ENCODE results near the gene IFI35.
A peak's percentile ranks its signal among the peaks of the same experiment; 100 is the strongest.
"Not testable (repeated sequence)": the region's sequence is repeated elsewhere in the genome, so short reads cannot be mapped to it uniquely, and the experiment has no call there.

The IFI35 gene

DNA sequence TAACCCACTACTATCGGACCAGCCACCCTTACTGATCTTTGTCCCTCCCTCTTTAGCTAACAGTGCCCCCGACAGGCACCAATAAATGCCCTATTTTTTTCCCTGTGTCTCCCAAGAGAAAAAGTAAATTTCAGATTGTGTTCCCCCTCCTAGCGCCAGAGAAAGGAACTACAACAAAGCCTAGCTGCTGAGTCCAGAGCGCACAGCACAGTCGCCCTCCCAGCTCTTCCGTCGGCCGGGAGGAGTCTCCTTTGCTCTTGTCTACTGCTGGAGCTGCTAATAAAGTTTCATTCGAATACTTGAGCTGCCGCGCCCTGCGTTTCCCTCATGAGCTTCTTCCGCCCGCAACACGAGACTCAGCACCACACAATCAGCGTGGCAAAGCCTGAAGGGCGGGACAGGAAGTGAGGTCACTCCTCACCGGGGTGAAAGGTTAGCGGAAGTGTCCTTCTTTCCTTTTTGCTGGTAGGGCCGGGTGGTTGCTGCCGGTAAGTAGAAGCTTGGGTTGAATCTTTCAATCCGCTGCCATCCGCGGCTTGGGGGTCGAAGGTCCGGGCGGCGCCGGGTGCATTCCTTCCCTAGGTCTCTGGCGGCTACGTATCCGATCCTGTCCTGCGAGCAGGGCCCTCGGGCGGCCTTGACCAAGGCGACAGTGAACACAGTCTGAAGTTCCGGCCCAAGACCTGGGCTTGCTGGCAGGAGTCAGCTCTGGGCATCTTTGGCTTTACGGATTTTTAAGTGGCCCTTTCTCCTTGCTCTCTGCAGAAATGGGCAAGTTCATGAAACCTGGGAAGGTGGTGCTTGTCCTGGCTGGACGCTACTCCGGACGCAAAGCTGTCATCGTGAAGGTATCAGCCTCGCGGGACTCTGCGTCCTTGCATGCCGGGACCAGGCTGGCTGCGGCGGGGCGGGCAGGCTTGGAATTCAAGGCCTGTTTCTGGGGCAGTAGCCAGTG, 8.3 kb upstream of the IFI35 start, which contains the start of gene RPL27:
Gene RPL27, plus strand, starts transcription at position 436 of the 955 bp plus-strand sequence. Its CDS starts 332 bp downstream, at position 768.
- DNase-seq (ENCODE audit: low read depth): peak; percentile 99

DNA sequence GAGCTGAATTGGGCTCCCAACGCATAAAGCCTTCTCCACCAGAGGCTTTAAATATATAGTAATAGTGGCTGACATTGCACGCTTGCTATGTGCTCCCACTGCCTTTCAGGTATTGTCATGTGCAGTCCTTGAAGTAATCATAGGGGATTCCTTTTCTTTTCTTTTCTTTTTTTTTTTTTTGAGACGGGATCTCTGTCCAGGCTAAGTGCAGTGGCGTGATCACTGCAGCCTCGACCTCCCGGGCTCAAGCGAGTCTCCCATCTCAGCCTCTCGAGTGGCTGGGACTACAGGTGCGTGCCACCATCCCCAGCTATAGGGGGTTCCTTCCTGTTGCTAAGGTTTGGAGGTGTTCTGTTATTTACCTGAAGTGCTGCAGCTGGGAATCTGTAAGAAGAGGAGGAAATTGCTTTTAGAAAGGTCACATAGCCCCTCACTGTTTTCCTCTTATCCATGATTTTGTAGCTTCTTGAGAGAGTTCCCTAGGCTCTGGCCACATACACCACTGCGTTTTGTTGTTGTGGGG, 7.5 kb upstream of the IFI35 start:
- no peak for DNase-seq (ENCODE audit: low read depth)

DNA sequence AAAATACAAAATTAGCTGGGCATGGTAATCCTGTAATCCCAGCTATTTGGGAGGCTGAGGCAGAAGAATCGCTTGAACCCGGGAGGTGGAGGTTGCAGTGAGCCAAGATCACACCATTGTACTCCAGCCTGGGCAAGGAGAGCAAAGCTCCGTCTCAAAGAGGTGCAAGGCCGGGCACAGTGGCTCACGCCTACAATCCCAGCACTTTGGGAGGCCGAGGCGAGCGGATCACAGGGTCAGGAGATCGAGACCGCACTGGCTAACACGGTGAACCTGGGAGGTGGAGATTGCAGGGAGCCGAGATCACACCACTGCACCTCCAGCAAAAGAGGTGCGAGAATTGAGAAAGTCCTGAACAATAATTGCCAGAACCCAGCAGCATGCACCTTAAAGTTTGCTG, 5.7 kb upstream of the IFI35 start:
- DNase-seq (ENCODE audit: low read depth): not testable (repeated sequence)

DNA sequence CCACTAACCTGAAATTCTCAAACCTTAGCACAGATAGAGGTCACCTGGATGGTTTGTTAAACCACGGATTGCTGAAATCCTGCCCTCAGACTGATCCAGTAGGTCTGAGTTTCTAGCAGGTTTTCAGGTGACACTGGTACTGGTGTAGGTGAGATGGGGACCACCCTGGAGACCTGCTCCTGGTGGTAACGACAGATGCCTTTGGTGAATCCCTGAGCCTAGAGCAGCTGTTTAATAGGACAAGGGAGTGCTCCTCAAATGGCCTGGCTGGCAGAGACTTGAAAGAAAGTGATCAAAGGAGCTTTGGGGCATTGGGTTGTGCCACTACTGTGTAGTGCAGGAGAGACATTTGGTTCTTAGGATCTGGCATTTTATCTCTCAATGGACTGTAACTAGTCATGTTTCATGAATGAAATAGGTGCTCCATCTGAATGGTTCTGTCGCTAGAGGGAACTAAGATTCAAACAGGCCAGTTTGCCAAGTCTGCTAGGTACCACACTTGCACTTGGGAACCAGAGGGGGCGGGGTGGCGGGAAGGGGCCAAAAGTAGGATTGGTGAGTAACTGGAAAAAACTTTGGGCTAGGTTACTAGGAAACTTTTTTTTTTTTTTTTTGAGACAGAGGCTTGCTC, 2.9 kb upstream of the IFI35 start:
- DNase-seq (ENCODE audit: low read depth): no peak

DNA sequence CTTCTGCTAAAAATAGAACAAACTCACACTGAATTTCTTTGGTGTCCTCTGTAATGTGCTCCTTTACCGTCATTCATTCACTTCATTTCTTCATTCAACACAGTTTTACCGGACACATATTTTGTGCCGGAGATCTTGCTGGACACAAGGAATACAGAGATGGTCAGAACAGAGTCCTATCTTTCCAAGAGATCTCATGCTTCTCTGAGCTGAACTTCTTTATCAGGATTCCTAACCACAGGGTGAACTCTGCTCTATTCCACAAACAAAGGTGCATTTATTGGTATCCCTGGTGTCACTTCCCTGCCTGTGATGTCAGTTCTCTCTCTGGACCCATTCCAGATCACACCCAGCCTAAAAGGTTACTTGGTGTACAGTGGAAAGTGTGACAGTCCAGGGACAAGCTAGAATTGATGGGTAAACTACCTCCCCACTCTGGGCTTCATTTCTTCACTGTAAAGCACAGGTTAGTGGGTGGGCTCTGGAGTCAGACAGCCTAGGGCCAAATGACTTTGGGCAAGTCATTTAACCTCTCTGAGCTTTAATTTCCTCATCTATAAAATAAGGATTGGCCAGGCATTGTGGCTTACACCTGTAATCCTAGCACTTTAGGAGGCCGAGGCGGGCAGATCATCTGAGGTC, 4.2 kb downstream of the IFI35 start:
- no peak for DNase-seq (ENCODE audit: low read depth)

DNA sequence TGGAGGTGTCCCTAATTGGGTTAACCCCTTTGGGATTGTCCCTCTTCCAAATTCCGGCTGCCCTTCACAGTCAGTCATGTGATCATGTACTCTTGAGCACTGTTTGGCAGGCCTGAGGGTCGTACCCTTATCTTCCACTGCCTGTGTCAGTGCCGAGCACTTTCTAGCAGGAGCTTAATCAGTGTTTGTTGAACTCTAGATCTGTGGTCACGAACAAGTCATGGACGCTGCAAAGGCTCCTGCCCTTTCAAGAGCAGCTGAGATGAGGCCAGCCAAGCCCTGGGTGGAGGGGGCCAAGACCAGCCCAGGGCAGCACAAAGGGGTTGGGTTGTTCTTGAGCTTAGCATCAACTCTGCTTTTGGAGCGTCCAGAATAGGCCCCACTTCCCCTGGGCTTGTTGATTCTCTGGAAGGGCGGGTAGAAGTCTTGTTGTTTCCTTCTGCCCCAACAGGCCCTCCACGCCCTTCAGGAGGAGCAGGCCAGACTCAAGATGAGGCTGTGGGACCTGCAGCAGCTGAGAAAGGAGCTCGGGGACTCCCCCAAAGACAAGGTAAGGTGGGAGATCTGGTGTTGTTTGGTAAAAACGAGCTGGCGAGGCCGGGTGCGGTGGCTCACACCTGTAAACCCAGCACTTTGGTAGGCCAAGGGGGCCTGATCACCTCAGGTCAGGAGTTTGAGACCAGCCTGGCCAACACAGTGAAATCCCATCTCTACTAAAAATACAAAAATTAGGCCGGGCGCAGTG, 5.3 kb downstream of the IFI35 start:
- DNase-seq (ENCODE audit: low read depth): no peak

DNA sequence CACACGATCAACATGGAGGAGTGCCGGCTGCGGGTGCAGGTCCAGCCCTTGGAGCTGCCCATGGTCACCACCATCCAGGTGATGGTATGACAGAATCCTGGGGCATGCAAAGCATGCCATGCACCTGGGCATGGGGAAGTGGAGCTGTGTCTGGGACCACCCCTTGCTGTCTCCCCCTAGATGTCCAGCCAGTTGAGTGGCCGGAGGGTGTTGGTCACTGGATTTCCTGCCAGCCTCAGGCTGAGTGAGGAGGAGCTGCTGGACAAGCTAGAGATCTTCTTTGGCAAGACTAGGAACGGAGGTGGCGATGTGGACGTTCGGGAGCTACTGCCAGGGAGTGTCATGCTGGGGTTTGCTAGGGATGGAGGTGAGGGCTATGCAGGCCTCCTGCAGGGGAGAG, 6.7 kb downstream of the IFI35 start:
- no peak for DNase-seq (ENCODE audit: low read depth)

DNA sequence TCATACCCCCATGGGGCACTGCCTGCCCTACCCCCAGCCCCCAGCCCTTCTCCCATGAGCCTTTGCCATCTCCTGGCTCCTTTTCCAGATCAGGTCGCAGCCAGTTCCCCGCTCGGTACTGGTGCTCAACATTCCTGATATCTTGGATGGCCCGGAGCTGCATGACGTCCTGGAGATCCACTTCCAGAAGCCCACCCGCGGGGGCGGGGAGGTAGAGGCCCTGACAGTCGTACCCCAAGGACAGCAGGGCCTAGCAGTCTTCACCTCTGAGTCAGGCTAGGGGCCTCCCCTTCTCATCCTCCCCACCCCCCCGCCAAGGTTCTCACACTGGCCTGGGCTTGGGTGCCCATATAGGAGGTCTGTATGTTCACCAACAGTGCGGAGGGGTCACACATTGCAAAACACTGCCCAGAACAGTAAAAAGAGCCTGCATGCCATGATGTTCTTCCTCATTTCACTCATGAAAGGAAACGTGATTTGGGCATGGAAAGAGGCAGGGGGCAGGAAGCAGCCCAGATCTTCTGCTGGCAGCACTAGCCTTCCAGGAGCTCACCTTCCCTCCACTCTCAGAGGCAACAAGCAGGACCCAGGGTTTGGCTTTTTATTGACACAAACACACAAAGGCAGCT, 7.5 kb downstream of the IFI35 start:
- no peak for DNase-seq (ENCODE audit: low read depth)

DNA sequence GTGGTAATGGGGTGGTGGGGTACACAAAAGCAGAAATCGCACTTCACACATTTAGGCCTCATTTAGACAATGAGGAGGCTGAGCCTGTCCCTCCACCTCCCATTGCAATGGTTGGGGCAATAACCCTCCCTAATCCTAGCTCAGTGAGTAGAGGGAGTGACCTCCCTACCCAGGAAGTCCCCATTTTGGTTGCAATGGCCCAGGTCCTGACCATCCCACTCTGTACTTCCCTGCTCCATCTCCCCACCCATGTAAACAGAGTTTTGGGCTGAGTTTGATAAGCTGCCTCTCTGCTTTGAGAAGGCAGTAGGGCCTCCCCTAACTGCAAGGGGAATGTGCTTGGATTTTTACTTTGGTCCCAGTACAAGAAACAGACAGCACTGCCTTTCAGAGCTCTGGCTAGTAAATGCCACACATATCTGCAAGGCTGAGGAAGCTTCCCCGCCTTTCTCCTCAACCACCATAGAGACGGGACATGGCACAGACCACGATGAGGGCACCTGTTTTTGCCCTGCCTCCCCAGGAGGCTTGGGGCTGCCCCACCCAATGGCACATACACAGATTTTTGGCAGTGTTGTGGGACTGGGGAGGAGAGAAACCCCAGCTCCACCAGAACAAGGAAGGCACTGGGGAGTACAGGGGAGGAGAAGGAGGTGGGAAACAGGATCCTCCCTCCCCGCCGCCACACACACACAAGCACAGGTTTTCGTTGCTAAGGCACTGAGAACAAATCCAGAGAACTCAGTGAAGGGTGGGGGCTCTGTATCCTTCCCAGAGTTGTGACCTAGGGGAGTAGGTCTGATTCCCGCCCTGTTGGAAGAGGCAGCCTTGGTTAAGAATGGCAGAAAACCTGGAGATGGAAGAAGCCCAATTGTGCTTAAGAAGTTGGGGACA, 8.3 kb downstream of the IFI35 start:
- no peak for DNase-seq (ENCODE audit: low read depth)

DNA sequence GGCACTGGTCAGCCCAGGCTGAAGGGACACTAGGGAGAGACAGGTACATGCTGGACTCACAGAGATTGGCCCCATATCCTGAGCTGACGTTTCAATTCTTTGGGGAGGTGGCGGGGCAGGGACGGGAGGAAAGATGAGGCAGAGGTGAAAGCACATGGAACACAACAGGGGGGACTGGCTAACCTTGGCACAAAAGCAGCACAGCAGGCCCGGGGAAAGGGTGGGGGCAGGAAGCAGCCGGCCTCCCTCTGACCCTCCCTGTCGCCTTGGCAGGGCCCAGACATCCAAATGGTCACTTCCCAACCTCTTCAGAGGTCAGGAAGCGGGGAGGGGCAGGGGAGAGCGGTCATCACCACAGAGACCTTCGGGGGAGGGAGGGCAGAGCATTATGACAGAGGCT, 9.0 kb downstream of the IFI35 start:
- no peak for DNase-seq (ENCODE audit: low read depth)

DNA sequence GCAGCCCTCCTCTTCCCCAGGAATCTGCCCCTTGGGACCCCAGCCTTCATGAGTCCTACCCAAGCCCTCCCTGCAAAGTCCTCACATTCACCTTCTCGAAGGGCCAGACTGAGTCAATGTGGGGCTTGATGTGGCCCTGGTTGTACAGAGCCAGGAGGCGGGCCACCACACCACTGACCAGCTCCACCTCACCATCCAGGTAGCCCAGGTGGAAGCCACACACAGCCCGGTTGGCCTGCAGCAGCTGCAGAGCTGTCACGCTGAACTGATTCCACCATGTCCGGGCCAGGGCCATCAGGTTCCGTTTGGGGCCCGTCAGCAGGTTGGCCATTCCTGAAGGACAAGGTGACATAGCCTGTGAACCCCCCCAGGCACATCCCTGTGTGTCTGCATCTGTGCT, 9.6 kb downstream of the IFI35 start:
- DNase-seq (ENCODE audit: low read depth): no peak

DNA sequence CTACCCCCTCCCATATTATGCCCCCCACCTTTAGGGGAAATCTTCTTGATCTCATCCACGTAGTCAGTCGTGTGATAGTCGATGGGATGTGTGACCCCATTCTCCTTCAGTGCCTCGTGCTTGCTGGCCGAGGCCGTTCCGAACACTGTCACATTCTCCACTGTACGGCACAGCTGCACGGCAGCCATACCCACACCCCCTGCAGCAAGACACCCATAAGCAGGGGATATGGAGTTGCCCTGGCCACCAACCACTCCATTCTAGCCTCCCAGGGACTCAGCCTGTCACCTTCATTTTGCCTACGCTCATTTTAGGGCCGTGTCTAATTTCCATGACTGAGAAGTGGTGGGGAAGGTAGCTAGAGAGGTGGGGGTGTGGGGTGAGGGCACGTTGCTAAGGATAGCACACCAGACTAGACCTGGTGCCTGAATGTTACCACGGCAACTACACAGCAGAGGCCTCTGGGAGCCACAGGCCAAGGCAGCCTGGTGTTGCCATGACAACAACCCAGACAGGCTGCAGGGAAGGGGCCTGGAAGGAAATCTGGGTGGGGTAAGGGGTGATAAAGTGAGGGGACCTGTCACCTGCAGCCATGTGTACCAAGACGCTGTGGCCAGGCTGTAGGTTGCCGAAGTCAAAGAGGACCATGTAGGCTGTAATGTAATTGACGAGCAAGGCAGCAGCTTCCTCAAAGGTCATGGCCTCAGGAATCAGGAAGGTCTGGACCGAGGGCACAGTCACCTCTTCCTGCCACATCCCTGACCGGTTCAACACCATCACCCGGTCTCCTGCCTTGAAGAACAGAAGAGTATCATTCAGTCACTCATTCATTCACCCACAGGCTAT, 11.6 kb downstream of the IFI35 start:
- DNase-seq (ENCODE audit: low read depth): no peak

DNA sequence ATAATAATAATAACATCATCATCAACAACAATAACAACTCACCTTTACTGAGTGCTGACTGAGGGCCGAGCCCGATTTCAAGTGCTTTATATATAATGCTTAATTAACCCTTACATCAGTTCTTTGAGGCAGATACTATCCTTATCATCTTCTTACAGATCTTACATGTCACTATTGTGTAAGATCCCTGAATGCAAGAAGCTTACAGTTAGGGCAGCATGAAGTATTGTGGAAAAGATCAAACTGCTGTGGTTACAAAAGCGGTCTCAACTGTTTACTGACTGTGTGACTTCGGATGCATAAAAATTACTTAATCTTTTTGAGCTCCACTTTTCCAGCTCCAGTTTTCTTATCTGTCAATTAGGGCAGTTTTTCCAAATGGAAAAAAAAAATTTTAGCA, 12.3 kb downstream of the IFI35 start:
- no peak for DNase-seq (ENCODE audit: low read depth)

DNA sequence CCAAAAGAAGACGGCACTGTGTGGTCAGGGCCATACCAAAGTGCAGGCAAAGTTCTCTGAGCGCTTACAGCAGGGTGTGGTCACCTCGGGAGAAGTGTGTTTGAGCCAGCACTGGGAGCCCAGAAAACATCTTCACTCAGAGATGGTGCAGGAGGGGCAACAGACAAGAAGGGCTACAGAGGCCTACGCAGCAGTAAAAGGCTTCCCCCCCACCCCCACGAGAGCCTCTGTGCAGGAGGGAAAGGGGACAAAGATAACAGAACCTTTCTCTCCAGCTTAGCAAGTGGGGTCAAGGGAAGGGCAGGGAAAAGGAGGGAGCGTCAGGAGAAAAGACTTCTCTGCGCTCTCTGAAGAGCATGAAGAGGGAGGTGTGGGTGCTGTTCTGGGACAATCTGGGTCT, 12.8 kb downstream of the IFI35 start:
- no peak for DNase-seq (ENCODE audit: low read depth)

DNA sequence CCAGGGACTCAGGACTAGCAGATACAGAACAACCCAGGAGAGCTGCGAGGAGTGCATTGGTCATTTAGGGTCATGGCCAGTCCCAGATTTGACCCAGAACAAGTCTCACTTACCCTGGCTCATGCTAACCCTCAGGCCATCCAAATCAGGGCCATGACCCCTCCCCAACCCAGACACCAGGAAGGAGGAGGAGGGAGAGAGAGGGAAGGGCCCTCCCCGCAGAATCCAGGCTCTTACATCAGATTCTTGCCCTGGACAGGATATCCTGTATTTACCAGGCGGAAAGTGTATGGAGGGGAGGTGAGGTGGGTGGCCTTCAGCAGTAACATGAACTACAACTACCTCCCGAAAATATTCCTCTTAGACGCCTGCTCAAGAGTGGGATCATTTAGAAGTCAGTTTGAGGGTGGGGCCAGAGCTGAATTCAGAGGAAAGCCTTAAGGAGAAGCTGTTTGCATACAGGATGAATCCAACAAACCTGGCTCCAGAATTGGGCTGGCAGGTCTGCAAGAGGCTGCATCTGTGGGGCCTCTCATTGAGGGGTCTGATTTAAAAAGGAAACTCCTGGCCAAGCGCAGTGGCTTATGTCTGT, 13.5 kb downstream of the IFI35 start:
- no peak for DNase-seq (ENCODE audit: low read depth)

DNA sequence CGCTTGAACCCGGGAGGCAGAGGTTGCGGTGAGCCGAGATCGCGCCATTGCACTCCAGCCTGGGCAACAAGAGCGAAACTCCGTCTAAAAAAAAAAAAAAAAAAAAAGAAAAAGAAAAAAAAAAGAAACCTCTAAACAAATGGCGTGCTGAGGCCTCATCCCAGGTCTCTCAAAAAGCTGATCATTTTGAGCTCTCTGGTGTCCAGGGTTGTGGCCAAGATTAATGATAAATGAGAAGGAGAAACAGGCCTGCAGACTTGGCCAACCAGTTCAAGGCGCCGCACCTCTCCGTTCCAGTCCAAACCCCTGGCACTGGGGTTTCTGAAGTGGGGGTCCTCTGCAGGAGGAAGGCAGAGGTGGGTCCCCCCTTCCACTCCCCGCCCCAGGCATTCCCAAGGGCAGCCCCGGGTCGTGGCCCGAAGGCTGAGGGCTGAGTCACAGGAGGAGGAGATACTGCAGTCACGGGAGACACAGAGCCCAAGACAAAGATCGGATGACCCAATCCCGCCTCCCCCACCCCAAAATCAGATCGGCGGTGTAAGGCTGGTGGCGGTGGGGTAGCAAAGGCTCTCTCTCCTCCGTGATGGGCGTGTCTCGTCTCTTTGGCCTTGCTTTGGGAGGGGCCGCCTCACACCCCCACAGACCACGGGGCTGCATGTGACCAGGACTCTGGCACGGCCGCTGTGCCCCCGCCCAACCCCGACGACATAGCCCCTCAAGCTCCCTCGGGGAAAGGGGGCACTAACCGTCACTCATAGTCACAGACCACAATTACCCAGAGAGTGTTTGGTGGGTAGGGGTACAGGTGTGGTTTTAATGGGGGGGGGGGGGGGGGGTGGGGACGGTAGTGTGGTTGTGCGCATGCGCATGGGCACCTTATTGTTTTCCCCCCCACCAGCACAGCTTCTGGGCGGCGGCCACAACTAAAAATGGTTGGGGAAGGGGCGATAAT, 14.5 kb downstream of the IFI35 start:
- no peak for DNase-seq (ENCODE audit: low read depth)

DNA sequence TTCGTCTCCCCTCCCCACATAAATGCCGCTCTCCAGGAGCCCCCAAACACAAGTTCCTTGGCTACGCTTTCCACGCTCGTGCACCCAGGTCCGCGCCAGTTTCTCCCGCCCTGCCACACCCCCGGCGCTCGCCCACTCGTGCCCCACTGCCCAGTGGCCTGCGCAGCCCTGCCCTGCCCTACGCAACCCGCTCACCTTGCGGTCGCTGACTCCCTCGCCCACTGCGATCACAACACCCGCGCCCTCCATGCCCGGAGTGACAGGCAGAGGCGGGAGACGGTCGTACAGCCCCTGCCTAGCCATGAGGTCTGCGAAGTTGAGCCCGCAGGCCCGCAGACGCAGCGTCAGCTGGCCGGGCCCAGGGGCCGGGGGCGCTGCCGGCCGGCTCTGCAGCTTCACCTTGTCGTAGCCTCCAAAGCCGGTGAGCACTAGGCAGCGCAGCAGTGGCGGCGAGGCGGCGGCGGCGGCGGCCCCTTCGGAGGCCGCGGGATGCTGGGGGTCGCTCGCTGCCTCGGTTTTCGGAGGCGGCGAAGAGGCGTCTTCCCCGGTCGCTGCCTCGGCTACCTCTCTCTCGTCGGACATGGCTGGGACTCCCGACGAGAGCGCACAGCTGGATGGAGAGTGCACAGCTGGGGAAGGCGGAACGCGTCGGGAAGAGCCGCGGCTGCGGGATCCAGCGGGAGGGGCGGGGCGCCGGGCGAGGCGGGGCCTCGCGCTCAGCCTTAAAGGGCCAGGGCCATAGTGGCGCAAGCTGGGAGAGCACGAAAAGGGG, 15.3 kb downstream of the IFI35 start, which contains the start of gene VAT1:
Gene VAT1, minus strand, starts transcription at position 645 of the 772 bp plus-strand sequence. Its CDS starts 63 bp downstream, at position 582.
- DNase-seq (ENCODE audit: low read depth): no peak

Data from non-pigmented ciliary epithelial cell (primary cell).